Measurements from ENCODE around the gene LRP1B.

LRP1B gene

GRCh38 chr2:140998017-140998416 is 1132.8 kb downstream of the LRP1B start:
- TF ChIP-seq CREB1 (IDR thresholded peaks at IDR 0.05; ENCODE audit: low read depth) = no peak
- TF ChIP-seq EP300 (IDR thresholded peaks at IDR 0.05; ENCODE audit: borderline replicate concordance) = no peak
- TF ChIP-seq, protein P1, sequence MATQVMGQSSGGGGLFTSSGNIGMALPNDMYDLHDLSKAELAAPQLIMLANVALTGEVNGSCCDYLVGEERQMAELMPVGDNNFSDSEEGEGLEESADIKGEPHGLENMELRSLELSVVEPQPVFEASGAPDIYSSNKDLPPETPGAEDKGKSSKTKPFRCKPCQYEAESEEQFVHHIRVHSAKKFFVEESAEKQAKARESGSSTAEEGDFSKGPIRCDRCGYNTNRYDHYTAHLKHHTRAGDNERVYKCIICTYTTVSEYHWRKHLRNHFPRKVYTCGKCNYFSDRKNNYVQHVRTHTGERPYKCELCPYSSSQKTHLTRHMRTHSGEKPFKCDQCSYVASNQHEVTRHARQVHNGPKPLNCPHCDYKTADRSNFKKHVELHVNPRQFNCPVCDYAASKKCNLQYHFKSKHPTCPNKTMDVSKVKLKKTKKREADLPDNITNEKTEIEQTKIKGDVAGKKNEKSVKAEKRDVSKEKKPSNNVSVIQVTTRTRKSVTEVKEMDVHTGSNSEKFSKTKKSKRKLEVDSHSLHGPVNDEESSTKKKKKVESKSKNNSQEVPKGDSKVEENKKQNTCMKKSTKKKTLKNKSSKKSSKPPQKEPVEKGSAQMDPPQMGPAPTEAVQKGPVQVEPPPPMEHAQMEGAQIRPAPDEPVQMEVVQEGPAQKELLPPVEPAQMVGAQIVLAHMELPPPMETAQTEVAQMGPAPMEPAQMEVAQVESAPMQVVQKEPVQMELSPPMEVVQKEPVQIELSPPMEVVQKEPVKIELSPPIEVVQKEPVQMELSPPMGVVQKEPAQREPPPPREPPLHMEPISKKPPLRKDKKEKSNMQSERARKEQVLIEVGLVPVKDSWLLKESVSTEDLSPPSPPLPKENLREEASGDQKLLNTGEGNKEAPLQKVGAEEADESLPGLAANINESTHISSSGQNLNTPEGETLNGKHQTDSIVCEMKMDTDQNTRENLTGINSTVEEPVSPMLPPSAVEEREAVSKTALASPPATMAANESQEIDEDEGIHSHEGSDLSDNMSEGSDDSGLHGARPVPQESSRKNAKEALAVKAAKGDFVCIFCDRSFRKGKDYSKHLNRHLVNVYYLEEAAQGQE (IDR thresholded peaks at IDR 0.05; ENCODE audit: low read depth) = no peak
- TF ChIP-seq NFIC (IDR thresholded peaks at IDR 0.05) = no peak
- TF ChIP-seq TAF1 (IDR thresholded peaks at IDR 0.05; ENCODE audit: low read depth) = no peak
- TF ChIP-seq YY1 (IDR thresholded peaks at IDR 0.05; ENCODE audit: low read depth) = no peak
- TF ChIP-seq FOXM1 (IDR thresholded peaks at IDR 0.05; ENCODE audit: borderline replicate concordance, low read depth) = no peak
- TF ChIP-seq, protein P2, sequence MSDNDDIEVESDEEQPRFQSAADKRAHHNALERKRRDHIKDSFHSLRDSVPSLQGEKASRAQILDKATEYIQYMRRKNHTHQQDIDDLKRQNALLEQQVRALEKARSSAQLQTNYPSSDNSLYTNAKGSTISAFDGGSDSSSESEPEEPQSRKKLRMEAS (IDR thresholded peaks at IDR 0.05) = no peak

- TF ChIP-seq, protein P1 (IDR thresholded peaks at IDR 0.05; ENCODE audit: low read depth) = no peak
- TF ChIP-seq CEBPB (IDR thresholded peaks at IDR 0.05) (no peak), TEAD4 (IDR thresholded peaks at IDR 0.05) (no peak), TCF12 (IDR thresholded peaks at IDR 0.05; ENCODE audit: low read depth) (no peak), NFIC (IDR thresholded peaks at IDR 0.05) (no peak), RAD21 (IDR thresholded peaks at IDR 0.05; ENCODE audit: low read depth) (no peak), ZBTB7A (IDR thresholded peaks at IDR 0.05; ENCODE audit: low read depth) (no peak), EP300 (IDR thresholded peaks at IDR 0.05; ENCODE audit: borderline replicate concordance) (no peak)
These were observed 1136.0 kb downstream of the LRP1B start for GRCh38 chr2:140994856-140995255.

GRCh38 chr2:140990416-140990815 is 1140.4 kb downstream of the LRP1B start:
- TF ChIP-seq NFIC (IDR thresholded peaks at IDR 0.05) (no peak), TAF1 (IDR thresholded peaks at IDR 0.05; ENCODE audit: low read depth) (no peak), YY1 (IDR thresholded peaks at IDR 0.05; ENCODE audit: low read depth) (no peak), CREB1 (IDR thresholded peaks at IDR 0.05; ENCODE audit: low read depth) (no peak), RAD21 (IDR thresholded peaks at IDR 0.05; ENCODE audit: low read depth) (no peak), ZBTB7A (IDR thresholded peaks at IDR 0.05; ENCODE audit: low read depth) (no peak), TCF12 (IDR thresholded peaks at IDR 0.05; ENCODE audit: low read depth) (no peak), TEAD4 (IDR thresholded peaks at IDR 0.05) (no peak)
- TF ChIP-seq, protein P2 (IDR thresholded peaks at IDR 0.05) = no peak
- TF ChIP-seq, protein P1 (IDR thresholded peaks at IDR 0.05; ENCODE audit: low read depth) = no peak

DNA sequence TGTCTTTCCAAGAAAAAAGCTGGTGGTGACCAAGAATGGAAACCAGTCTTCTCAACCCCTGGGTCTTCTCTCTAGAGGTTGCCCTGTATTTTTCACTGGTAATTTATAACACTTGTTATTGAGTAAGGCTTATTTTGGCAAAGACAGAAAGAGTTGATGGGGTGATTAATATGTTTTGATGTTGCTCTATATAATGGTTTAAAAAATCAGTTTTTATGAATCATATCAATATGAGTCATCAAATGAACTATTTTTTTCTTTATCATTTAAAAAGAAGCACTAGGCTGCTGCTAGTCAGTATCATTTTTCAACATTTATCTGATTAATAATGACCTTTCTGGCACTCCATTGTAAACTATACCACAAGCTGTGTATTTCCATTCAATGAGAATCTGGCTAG is 1142.2 kb downstream of the LRP1B start:
- TF ChIP-seq, protein P3, sequence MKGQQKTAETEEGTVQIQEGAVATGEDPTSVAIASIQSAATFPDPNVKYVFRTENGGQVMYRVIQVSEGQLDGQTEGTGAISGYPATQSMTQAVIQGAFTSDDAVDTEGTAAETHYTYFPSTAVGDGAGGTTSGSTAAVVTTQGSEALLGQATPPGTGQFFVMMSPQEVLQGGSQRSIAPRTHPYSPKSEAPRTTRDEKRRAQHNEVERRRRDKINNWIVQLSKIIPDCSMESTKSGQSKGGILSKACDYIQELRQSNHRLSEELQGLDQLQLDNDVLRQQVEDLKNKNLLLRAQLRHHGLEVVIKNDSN (IDR thresholded peaks at IDR 0.05) = no peak
- no peak for TF ChIP-seq CREB1 (IDR thresholded peaks at IDR 0.05; ENCODE audit: low read depth)

DNA sequence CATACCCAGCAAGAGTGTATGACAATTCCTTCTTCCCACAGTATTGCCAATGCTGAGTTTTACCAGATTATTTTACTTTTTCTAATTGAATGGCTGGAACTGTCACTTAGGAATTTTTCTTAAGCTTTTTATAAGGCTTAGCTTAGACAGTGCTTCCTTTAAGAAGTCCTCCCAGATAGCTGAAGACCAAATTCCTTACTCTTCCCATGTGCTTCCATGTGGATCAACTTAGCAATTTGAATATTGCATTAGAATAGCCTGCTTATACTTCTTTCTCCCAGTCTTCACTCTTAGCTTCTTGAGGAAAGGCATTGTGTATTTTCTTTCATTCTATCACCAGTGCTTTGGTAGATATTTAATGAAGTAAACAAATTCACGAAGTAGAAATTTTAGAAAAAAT is 1144.4 kb downstream of the LRP1B start:
- TF ChIP-seq, protein P2 (IDR thresholded peaks at IDR 0.05) = no peak
- no peak for TF ChIP-seq TAF1 (IDR thresholded peaks at IDR 0.05; ENCODE audit: low read depth)
- TF ChIP-seq TEAD4 (IDR thresholded peaks at IDR 0.05) = no peak
- no peak for TF ChIP-seq CEBPB (IDR thresholded peaks at IDR 0.05)
- no peak for TF ChIP-seq CREB1 (IDR thresholded peaks at IDR 0.05; ENCODE audit: low read depth)
- TF ChIP-seq EGR1 (IDR thresholded peaks at IDR 0.05) = no peak

- TF ChIP-seq EP300 (IDR thresholded peaks at IDR 0.05; ENCODE audit: borderline replicate concordance) = no peak
- no peak for TF ChIP-seq YY1 (IDR thresholded peaks at IDR 0.05; ENCODE audit: low read depth)
- no peak for TF ChIP-seq CREB1 (IDR thresholded peaks at IDR 0.05; ENCODE audit: low read depth)
- TF ChIP-seq ZBTB7A (IDR thresholded peaks at IDR 0.05; ENCODE audit: low read depth) = no peak
- no peak for TF ChIP-seq CEBPB (IDR thresholded peaks at IDR 0.05)
These were observed 1155.6 kb downstream of the LRP1B start for GRCh38 chr2:140975237-140975636.

All from Ishikawa (cell line).